Measurements from ENCODE around the gene TTC17. TPM values are rescaled to one million over a fixed set of nuclear protein-coding genes. Genes with fewer than 3 reads are reported as not detected.
"Not testable (repeated sequence)": the region's sequence is repeated elsewhere in the genome, so short reads cannot be mapped to it uniquely, and the experiment has no call there.

The TTC17 gene
- total RNA-seq, 3 donors from 2014 or later (not counting 1 experiment from before 2014, with no cell fraction given) = 100 to 129 (median 101) TPM

DNA sequence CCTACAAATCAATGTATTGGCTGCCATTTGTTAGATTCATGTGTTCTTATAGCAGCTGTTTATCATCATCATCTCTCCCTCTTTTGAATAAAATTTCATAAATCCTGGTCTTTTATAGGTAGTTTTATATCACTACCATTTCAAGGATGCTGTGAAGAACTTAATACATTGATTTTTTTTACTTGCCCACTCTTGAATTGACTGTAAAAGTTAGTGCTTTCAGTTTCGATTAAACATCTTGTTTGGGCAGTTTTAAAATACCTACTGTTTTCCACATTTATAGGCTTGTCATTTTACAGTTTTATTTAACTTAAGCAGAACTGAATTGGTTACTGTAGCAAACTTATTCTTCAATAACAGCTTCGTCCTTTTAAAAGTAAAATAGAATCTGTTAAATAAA is 59.5 kb downstream of the TTC17 start:
- Mint-ChIP-seq H3K36me3 (peaks cover 10% of the 10 kb centered on the region), H3K27me3 (ENCODE audit: low read depth in 2 of 2) (no peaks in the 10 kb centered on the region), H3K4me1 (no peaks in the 10 kb centered on the region), H3K9me3 (no peaks in the 10 kb centered on the region), H3K4me3 (no peak overlapping the region), H3K27ac (no peak overlapping the region)
- Histone ChIP-seq H3K9me3 (ENCODE audit: control insufficient read depth, insufficient read depth, low read length) (no peaks in the 10 kb centered on the region), H3K4me1 (ENCODE audit: control insufficient read depth, insufficient read depth, low read length) (no peaks in the 10 kb centered on the region), H3K4me3 (ENCODE audit: low read length) (no peak overlapping the region), H3K27me3 (ENCODE audit: control insufficient read depth, insufficient read depth, low read length) (no peaks in the 10 kb centered on the region), H3K36me3 (ENCODE audit: control insufficient read depth, insufficient read depth, low read length) (peaks cover 29% of the 10 kb centered on the region), H3K27ac (ENCODE audit: low read length) (no peak overlapping the region)
- ATAC-seq (no peak), DNase-seq (no peak)
- TF ChIP-seq, protein P1, sequence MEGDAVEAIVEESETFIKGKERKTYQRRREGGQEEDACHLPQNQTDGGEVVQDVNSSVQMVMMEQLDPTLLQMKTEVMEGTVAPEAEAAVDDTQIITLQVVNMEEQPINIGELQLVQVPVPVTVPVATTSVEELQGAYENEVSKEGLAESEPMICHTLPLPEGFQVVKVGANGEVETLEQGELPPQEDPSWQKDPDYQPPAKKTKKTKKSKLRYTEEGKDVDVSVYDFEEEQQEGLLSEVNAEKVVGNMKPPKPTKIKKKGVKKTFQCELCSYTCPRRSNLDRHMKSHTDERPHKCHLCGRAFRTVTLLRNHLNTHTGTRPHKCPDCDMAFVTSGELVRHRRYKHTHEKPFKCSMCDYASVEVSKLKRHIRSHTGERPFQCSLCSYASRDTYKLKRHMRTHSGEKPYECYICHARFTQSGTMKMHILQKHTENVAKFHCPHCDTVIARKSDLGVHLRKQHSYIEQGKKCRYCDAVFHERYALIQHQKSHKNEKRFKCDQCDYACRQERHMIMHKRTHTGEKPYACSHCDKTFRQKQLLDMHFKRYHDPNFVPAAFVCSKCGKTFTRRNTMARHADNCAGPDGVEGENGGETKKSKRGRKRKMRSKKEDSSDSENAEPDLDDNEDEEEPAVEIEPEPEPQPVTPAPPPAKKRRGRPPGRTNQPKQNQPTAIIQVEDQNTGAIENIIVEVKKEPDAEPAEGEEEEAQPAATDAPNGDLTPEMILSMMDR (IDR thresholded peaks at IDR 0.05) = no peak
- intact Hi-C loops (cut with micrococcal nuclease) = loop anchor here (2.0 kb wide), 1 partner anchor 105 kb away; no protein-coding TSS in a partner anchor
- WGBS (ENCODE audit: insufficient coverage) = 80% methylated on average over 1 of the region's 2 CpGs

DNA sequence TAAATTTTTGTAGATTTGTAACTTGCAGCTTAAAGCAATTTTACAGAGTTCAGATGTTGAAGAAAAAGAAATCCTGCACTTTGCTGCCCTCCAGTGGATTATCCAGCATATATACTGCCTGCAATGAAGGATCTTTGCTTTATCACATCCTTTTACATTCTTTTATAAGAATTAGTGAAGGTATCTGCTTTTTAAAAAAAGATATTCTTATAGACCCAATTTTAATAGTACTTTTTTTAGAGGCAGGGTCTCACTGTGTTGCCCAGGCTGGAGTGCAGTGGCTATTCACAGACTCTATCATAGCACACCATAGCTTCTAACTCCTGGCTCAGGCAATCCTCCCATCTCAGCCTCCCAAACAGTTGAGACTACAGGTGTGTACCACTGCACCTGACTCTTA is 60.7 kb downstream of the TTC17 start:
- H3K4me1 Mint-ChIP-seq = no peaks in the 10 kb centered on the region
- TF ChIP-seq, protein P1 (IDR thresholded peaks at IDR 0.05) = peak; percentile 66
- Histone ChIP-seq H3K27me3 (ENCODE audit: control insufficient read depth, insufficient read depth, low read length) (no peaks in the 10 kb centered on the region), H3K4me3 (ENCODE audit: low read length) (no peak overlapping the region), H3K27ac (ENCODE audit: low read length) (no peak overlapping the region), H3K4me1 (ENCODE audit: control insufficient read depth, insufficient read depth, low read length) (no peaks in the 10 kb centered on the region), H3K36me3 (ENCODE audit: control insufficient read depth, insufficient read depth, low read length) (peaks cover 20% of the 10 kb centered on the region), H3K9me3 (ENCODE audit: control insufficient read depth, insufficient read depth, low read length) (no peaks in the 10 kb centered on the region)
- H3K9me3 Mint-ChIP-seq = no peaks in the 10 kb centered on the region
- no peak overlapping the region for H3K27ac Mint-ChIP-seq
- ATAC-seq = peak in 2 of 3 donors; percentile 46 to 50
- intact Hi-C loops (cut with micrococcal nuclease) = loop anchor here (2.0 kb wide), 1 partner anchor 107 kb away; no protein-coding TSS in a partner anchor
- H3K27me3 Mint-ChIP-seq (ENCODE audit: low read depth in 2 of 2) = no peaks in the 10 kb centered on the region
- H3K36me3 Mint-ChIP-seq = peaks cover 10% of the 10 kb centered on the region
- no peak overlapping the region for H3K4me3 Mint-ChIP-seq
- peak in 1 of 2 donors; percentile 49 for DNase-seq

DNA sequence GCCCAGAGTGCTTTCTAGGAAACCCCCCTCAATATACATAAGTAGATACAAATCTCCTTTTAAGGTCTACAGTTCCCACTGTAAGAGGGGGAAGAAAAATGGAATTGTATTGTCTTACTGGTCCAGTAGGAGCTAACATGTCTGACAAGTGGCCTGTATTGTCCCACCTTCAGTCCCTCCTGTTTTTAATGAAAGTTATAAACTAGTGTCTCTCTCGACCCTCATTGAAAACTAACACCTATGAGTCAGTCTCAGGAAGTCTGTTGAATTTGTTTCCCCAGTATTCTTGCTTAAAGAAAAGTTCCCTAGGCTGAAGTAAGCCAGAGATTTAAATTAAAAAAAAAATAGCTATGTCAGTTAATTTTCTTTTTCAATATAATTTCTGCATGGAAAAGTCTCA is 69.3 kb downstream of the TTC17 start:
- Histone ChIP-seq H3K36me3 (ENCODE audit: control insufficient read depth, insufficient read depth, low read length) (peaks cover 17% of the 10 kb centered on the region), H3K4me1 (ENCODE audit: control insufficient read depth, insufficient read depth, low read length) (no peaks in the 10 kb centered on the region), H3K4me3 (ENCODE audit: low read length) (no peak overlapping the region), H3K9me3 (ENCODE audit: control insufficient read depth, insufficient read depth, low read length) (no peaks in the 10 kb centered on the region), H3K27me3 (ENCODE audit: control insufficient read depth, insufficient read depth, low read length) (no peaks in the 10 kb centered on the region), H3K27ac (ENCODE audit: low read length) (no peak overlapping the region)
- no peak overlapping the region for H3K27ac Mint-ChIP-seq
- TF ChIP-seq, protein P1 (IDR thresholded peaks at IDR 0.05) = no peak
- no peaks in the 10 kb centered on the region for H3K36me3 Mint-ChIP-seq
- WGBS (ENCODE audit: insufficient coverage) = 50% methylated on average over 1 of the region's 1 CpG
- H3K27me3 Mint-ChIP-seq (ENCODE audit: low read depth in 2 of 2) = no peaks in the 10 kb centered on the region
- ATAC-seq (no peak), DNase-seq (no peak)
- H3K4me1 Mint-ChIP-seq = no peaks in the 10 kb centered on the region
- intact Hi-C loops (cut with micrococcal nuclease) = no loop called here
- H3K9me3 Mint-ChIP-seq = no peaks in the 10 kb centered on the region
- H3K4me3 Mint-ChIP-seq = no peak overlapping the region

DNA sequence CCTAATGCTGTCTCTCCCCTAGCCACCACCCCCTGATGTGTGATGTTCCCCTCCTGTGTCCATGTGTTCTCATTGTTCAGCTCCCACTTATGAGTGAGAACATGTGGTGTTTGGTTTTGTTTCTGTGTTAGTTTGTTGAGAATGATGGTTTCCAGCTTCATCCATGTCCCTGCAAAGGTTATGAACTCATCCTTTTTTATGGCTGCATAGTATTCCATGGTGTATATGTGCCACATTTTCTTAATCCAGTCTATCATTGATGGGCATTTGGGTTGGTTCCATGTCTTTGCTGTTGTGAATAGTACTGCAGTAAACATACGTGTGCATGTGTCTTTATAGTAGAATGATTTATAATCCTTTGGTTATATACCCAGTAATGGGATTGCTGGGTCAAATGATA is 72.2 kb downstream of the TTC17 start:
- H3K27ac Mint-ChIP-seq; ATAC-seq; H3K4me1 Mint-ChIP-seq; H3K4me1 ChIP-seq (ENCODE audit: control insufficient read depth, insufficient read depth, low read length); H3K27me3 ChIP-seq (ENCODE audit: control insufficient read depth, insufficient read depth, low read length); H3K27ac ChIP-seq (ENCODE audit: low read length); DNase-seq; H3K4me3 Mint-ChIP-seq; H3K4me3 ChIP-seq (ENCODE audit: low read length); H3K9me3 ChIP-seq (ENCODE audit: control insufficient read depth, insufficient read depth, low read length); H3K9me3 Mint-ChIP-seq; intact Hi-C loops (cut with micrococcal nuclease); H3K36me3 Mint-ChIP-seq; H3K27me3 Mint-ChIP-seq (ENCODE audit: low read depth in 2 of 2): not testable (repeated sequence)
- WGBS (ENCODE audit: insufficient coverage) = 100% methylated on average over 1 of the region's 1 CpG
- H3K36me3 ChIP-seq (ENCODE audit: control insufficient read depth, insufficient read depth, low read length) = peaks cover 19% of the 10 kb centered on the region
